ENCODE results near the gene PTPRR.
"Not testable (repeated sequence)": the region's sequence is repeated elsewhere in the genome, so short reads cannot be mapped to it uniquely, and the experiment has no call there.

Gene PTPRR

GRCh38 chr12:70747445-70748260, 172.9 kb downstream of the PTPRR start:
- DNase-seq (ENCODE audit: low read depth) = no peak

- no peak for DNase-seq (ENCODE audit: low read depth)
Observed at GRCh38 chr12:70745048-70745447, 175.5 kb downstream of the PTPRR start.

- no peak for DNase-seq (ENCODE audit: low read depth)
Observed at GRCh38 chr12:70744178-70744577, 176.4 kb downstream of the PTPRR start.

- no peak for DNase-seq (ENCODE audit: low read depth)
Observed at GRCh38 chr12:70741256-70741655, 179.3 kb downstream of the PTPRR start.

DNA sequence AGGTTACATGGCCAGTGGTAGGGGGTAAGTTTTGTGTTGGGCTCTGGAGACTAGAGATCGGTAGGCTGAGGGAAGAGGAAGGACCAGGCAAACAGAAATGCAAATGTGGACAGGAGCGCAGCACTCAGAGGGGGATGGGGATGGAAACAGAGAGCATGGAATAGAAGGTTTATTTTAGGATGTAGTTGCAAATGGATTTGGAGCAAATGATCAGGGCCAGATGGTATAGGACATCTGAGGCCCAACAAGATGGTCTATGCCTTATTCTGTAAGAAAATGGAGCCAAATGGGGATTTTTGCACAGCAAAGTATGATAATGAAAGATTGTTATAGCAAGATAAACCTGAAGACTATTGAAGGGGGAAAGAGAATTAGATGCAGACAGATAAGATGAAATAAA, 180.8 kb downstream of the PTPRR start:
- DNase-seq (ENCODE audit: low read depth) = no peak

- no peak for DNase-seq (ENCODE audit: low read depth)
Observed at GRCh38 chr12:70736351-70737133, 184.0 kb downstream of the PTPRR start.

DNA sequence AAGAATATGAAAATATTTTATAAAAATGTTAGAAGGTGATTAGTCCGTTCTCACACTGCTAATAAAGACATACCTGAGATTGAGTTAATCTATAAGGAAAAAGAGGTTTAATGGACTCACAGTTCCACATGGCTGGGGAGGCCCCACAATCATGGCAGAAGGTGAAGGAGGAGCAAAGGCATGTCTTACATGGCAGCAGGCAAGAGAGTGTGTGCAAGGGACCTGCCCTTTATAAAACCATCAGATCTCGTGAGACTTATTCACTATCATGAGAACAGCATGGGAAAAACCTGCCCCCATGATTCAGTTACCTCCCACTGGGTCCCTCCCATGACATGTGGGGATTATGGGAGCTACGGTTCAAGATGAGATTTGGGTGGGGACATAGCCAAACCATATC, 185.3 kb downstream of the PTPRR start:
- not testable (repeated sequence) for DNase-seq (ENCODE audit: low read depth)

- DNase-seq (ENCODE audit: low read depth) = no peak
Observed at GRCh38 chr12:70733385-70733784, 187.2 kb downstream of the PTPRR start.

- no peak for DNase-seq (ENCODE audit: low read depth)
Observed at GRCh38 chr12:70732287-70732686, 188.3 kb downstream of the PTPRR start.

DNA sequence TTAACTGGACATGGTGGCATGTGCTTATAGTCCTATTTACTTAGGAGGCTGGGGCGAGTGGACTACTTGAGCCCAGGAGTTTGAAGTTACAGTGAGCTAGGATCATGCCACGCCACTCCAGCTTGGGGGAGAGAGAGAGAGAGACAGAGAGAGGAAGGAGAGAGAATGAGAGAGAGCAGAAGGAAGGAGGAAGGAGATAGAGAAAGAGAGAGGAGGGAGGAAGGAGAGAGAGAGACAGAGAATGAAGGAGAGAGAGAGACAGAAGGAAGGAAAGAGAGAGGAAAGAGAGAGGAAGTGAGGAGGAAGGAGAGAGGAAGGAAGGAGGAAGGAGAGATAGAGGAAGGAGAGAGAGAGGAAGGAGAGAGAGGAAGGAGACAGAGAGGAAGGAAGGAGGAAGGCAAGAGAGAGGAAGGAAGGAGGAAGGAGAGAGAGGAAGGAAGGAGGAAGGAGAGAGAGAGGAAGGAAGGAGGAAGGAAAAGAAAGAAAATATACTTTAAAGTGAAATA, 189.8 kb downstream of the PTPRR start:
- DNase-seq (ENCODE audit: low read depth) = no peak

DNA sequence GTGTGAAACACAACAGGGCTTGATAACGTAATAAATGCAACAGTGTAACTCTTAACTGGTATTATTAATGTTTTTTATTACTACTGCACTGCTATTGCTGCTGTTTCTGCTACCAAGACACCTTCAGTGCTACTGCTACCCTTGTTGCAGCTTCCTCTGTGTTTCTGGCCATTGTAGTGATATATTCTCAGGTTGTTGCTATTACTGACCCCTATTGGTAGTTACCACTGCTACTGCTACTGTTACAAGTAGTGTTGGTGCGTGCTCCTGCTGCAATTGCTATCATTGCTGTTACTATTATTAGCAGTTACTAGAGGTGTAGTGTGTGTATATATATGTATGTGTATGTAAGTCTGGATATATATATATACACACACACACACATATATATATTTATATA, 196.1 kb downstream of the PTPRR start:
- no peak for DNase-seq (ENCODE audit: low read depth)

- no peak for DNase-seq (ENCODE audit: low read depth)
Observed at GRCh38 chr12:70722584-70723343, 197.8 kb downstream of the PTPRR start.

GRCh38 chr12:70721656-70722357, 198.7 kb downstream of the PTPRR start:
- DNase-seq (ENCODE audit: low read depth) = no peak

- DNase-seq (ENCODE audit: low read depth) = no peak
Observed at GRCh38 chr12:70721216-70721615, 199.3 kb downstream of the PTPRR start.

- DNase-seq (ENCODE audit: low read depth) = peak; percentile 8
Observed at GRCh38 chr12:70719672-70720420, 200.7 kb downstream of the PTPRR start.

GRCh38 chr12:70719071-70719470, 201.5 kb downstream of the PTPRR start:
- DNase-seq (ENCODE audit: low read depth) = no peak

DNA sequence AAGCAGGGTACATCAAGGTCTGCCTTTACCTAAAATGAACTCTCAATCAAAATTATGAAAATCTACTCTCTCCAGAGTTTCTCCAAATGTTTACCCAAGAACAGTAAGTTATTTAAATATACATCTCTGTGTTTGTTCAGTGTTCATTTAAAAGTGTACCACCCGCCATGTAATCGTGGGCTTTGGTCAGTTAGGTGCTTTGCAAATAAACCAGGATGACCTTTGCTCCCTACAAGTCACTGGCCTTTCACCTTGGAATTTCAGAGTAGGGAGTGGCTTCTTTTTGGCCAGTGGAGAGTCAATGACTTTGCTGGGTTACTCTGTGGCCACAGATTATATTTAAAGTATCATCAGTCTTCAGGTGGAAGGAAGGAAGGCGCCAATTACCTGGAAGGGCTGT, 208.7 kb downstream of the PTPRR start:
- DNase-seq (ENCODE audit: low read depth) = no peak

GRCh38 chr12:70709022-70709421, 211.5 kb downstream of the PTPRR start:
- no peak for DNase-seq (ENCODE audit: low read depth)

DNA sequence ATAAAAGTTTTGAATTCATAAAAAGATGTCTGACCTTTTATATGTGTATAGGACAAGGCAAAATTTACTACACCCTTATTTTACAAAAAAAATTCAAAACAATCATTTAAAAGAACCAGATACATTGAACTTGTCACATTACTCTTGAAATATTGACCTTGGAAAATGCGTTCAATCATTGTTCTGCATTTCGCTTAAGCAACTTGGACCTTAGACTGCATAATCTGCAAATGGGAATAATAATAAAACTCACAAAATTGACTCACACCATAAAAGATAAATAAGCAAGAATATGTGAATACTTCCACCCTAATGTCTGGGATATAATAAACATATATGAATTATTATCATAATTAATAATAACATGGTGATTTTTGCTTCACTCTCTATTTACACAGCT, 213.9 kb downstream of the PTPRR start:
- no peak for DNase-seq (ENCODE audit: low read depth)

- no peak for DNase-seq (ENCODE audit: low read depth)
Observed at GRCh38 chr12:70698345-70698744, 222.2 kb downstream of the PTPRR start.

Measured in stimulated activated CD8-positive, alpha-beta memory T cell treated with anti-CD3 and anti-CD28 coated beads, Interleukin-12 subunit alpha, Interleukin-12 subunit beta, amount 100 ng/mL, for 1 hour (primary cell).